H9 (cell line): Measurements from ENCODE around the gene MCHR1. TPM values are rescaled to one million over a fixed set of nuclear protein-coding genes. Genes with fewer than 3 reads are reported as not detected.

Experiments used
- DNase-seq: peaks from one replicate; pipeline ENCODE4 v3.0.0-alpha.2; 2017
- H2AFZ ChIP-seq: one replicate; pipeline ENCODE4 v1.6.1; 2013; ENCODE audit warnings: mild to moderate bottlenecking, low read length, control low read depth, moderate library complexity
- H2AK5ac ChIP-seq: 2 replicates; pipeline ENCODE4 v1.6.1; 2013; ENCODE audit warnings: low read length, control low read depth, mixed read lengths; ENCODE audit not compliant: insufficient read length
- H2BK120ac ChIP-seq: one replicate; pipeline ENCODE4 v1.6.1; 2013; ENCODE audit warnings: low read depth, mild to moderate bottlenecking, low read length, control low read depth, inconsistent platforms; ENCODE audit not compliant: poor library complexity, severe bottlenecking
- H2BK12ac ChIP-seq: 2 replicates; pipeline ENCODE4 v1.6.1; 2013; ENCODE audit warnings: low read length, control low read depth, mixed read lengths, low read depth; ENCODE audit not compliant: insufficient read length
- H2BK15ac ChIP-seq: 2 replicates; pipeline ENCODE4 v1.6.1; 2013; ENCODE audit warnings: low read depth, low read length, control low read depth
- H2BK20ac ChIP-seq: one replicate; pipeline ENCODE4 v1.6.1; 2013; ENCODE audit warnings: low read depth, mild to moderate bottlenecking, low read length, control low read depth, inconsistent platforms; ENCODE audit not compliant: poor library complexity, severe bottlenecking
- H2BK5ac ChIP-seq: 2 replicates; pipeline ENCODE4 v1.6.1; 2013; ENCODE audit warnings: low read length, control low read depth, mixed read lengths; ENCODE audit not compliant: insufficient read length
- H3K14ac ChIP-seq: 2 replicates; pipeline ENCODE4 v1.6.1; 2013; ENCODE audit warnings: low read length, control low read depth; ENCODE audit not compliant: insufficient read depth
- H3K18ac ChIP-seq: 2 replicates; pipeline ENCODE4 v1.6.1; 2013; ENCODE audit warnings: low read depth, mild to moderate bottlenecking, mixed read lengths, low read length, control low read depth; ENCODE audit not compliant: insufficient read length
- H3K23ac ChIP-seq: 2 replicates; pipeline ENCODE4 v1.6.1; 2013; ENCODE audit warnings: low read length, control low read depth, mixed read lengths, low read depth; ENCODE audit not compliant: insufficient read length
- H3K23me2 ChIP-seq: 2 replicates; pipeline ENCODE4 v1.6.1; 2013; ENCODE audit warnings: low read depth, mild to moderate bottlenecking, mixed read lengths, low read length, control low read depth; ENCODE audit not compliant: insufficient read length, poor library complexity, severe bottlenecking
- H3K27ac ChIP-seq: 2 replicates; pipeline ENCODE4 v1.5.1; 2013; ENCODE audit warnings: low read length, control low read depth, mixed read lengths, low read depth; ENCODE audit not compliant: insufficient read length
- H3K27me3 ChIP-seq: 2 replicates; pipeline ENCODE4 v1.6.1; 2013; ENCODE audit warnings: low read length, control low read depth, inconsistent platforms; ENCODE audit not compliant: insufficient read depth
- H3K4ac ChIP-seq: 2 replicates; pipeline ENCODE4 v1.6.1; 2013; ENCODE audit warnings: low read depth, mild to moderate bottlenecking, control low read depth, inconsistent platforms, low read length, moderate library complexity
- H3K4me1 ChIP-seq: 2 replicates; pipeline ENCODE4 v1.6.1; 2013; ENCODE audit warnings: low read length, control low read depth, inconsistent platforms; ENCODE audit not compliant: insufficient read depth
- H3K4me2 ChIP-seq: 2 replicates; pipeline ENCODE4 v1.6.1; 2013; ENCODE audit warnings: low read length, control low read depth, mixed read lengths; ENCODE audit not compliant: insufficient read length, insufficient read depth
- H3K56ac ChIP-seq: 2 replicates; pipeline ENCODE4 v1.6.1; 2013; ENCODE audit warnings: low read depth, mild to moderate bottlenecking, mixed read lengths, low read length, control low read depth; ENCODE audit not compliant: insufficient read length
- H3K79me1 ChIP-seq: 2 replicates; pipeline ENCODE4 v1.6.1; 2013; ENCODE audit warnings: low read depth, mild to moderate bottlenecking, moderate library complexity, low read length, control low read depth, inconsistent platforms; ENCODE audit not compliant: insufficient read depth, poor library complexity, severe bottlenecking
- H3K79me2 ChIP-seq: 2 replicates; pipeline ENCODE4 v1.6.1; 2013; ENCODE audit warnings: low read length, control low read depth, inconsistent platforms; ENCODE audit not compliant: insufficient read depth
- H3K9ac ChIP-seq: 2 replicates; pipeline ENCODE4 v1.6.1; 2013; ENCODE audit warnings: low read length, control low read depth, mixed read lengths; ENCODE audit not compliant: insufficient read length; ENCODE audit errors: extremely low read depth
- H3K9me3 ChIP-seq: one replicate; pipeline ENCODE4 v1.6.1; 2013; ENCODE audit warnings: low read depth, low read length, inconsistent platforms; ENCODE audit not compliant: control insufficient read depth
- H3T11ph ChIP-seq: one replicate; pipeline ENCODE4 v1.6.1; 2013; ENCODE audit warnings: mild to moderate bottlenecking, low read length, control low read depth, inconsistent platforms
- H4K20me1 ChIP-seq: one replicate; pipeline ENCODE4 v1.6.1; 2013; ENCODE audit not compliant: control insufficient read depth, insufficient read length, insufficient read depth
- H4K5ac ChIP-seq: 2 replicates; pipeline ENCODE4 v1.6.1; 2013; ENCODE audit warnings: low read depth, mild to moderate bottlenecking, mixed read lengths, low read length, control low read depth; ENCODE audit not compliant: insufficient read length
- H4K8ac ChIP-seq: replicated peaks from 2 replicates; pipeline ENCODE4 v1.6.1; 2013; ENCODE audit warnings: low read length, control low read depth, mixed read lengths, low read depth; ENCODE audit not compliant: insufficient read length
- H4K91ac ChIP-seq: 2 replicates; pipeline ENCODE4 v1.6.1; 2013; ENCODE audit warnings: low read depth, mild to moderate bottlenecking, moderate library complexity, mixed read lengths, low read length, control low read depth; ENCODE audit not compliant: insufficient read length
- H3K27ac Mint-ChIP-seq, 3 experiments: 2 replicates in 2 of 3; 3 replicates in 1 of 3; pipeline ENCODE4 v1.8.0; 2020 to 2021; ENCODE audit warnings: mixed read lengths in 3 of 3, mild to moderate bottlenecking in 1 of 3, moderate library complexity in 1 of 3
- H3K27me3 Mint-ChIP-seq: 2 replicates; pipeline ENCODE4 v1.8.0; 2021; ENCODE audit warnings: low read depth, mild to moderate bottlenecking, moderate library complexity, mixed read lengths
- H3K36me3 Mint-ChIP-seq, 3 experiments: 2 replicates in 2 of 3; 3 replicates in 1 of 3; pipeline ENCODE4 v1.8.0; 2020 to 2021; ENCODE audit warnings: low read depth in 3 of 3, mixed read lengths in 3 of 3; ENCODE audit not compliant: insufficient read depth in 1 of 3
- H3K4me1 Mint-ChIP-seq, 2 experiments: 2 replicates each; pipeline ENCODE4 v1.8.0; 2020; ENCODE audit warnings: mixed read lengths in 2 of 2
- H3K4me3 Mint-ChIP-seq, 2 experiments: 2 replicates in 1 of 2; 3 replicates in 1 of 2; pipeline ENCODE4 v1.8.0; 2020 to 2021; ENCODE audit warnings: mild to moderate bottlenecking in 2 of 2, mixed read lengths in 2 of 2, moderate library complexity in 1 of 2
- H3K9me3 Mint-ChIP-seq, 2 experiments: 2 replicates in 1 of 2; 3 replicates in 1 of 2; pipeline ENCODE4 v1.8.0; 2020; ENCODE audit warnings: mild to moderate bottlenecking in 2 of 2, mixed read lengths in 2 of 2, moderate library complexity in 1 of 2
- WGBS: extraction: QIAGEN DNeasy Blood & Tissue Kit; methylation state at CpG from one replicate; pipeline ENCODE4 v1.1.7; 2013; ENCODE audit warnings: missing lambda C conversion rate, low lambda C conversion rate, mixed read lengths; ENCODE audit not compliant: insufficient read length; ENCODE audit errors: extremely low coverage; 5-methylcytosine and 5-hydroxymethylcytosine counted together
- total RNA-seq: library from RNA; stranded (reverse); gene quantifications from 2 replicates; pipeline ENCODE4 v1.2.1, GENCODE V29; 2021
- TF ChIP-seq, protein P1 (sequence below): fragments of 200-600 bp; sonication (generic); conservative IDR thresholded peaks from 3 replicates; pipeline ENCODE4 v1.8.0; 2021; ENCODE audit warnings: antibody characterized with exemption, mild to moderate bottlenecking

MCHR1 gene
- total RNA-seq, 1 experiment from 2014 or later: 2.9 TPM

DNA sequence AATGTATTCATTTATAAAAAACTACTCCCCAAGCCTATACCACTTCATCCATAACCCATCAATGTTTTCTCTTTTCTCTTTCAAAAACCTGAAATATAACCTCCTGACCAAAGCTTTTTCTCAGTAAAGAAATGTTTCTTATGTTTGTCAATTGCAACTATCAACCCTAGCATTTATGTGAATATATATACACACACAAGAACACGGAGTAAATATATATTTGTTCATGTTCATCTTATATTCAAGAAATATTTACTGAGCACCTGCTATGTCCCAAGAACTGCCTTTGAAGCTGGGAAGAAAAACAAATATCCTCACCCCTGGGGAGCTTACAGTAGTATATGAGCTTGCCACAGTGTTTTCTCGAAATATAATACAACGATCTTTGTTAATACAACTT is 46.2 kb upstream of the MCHR1 start:
- H2BK5ac ChIP-seq: no peak overlapping the region

More for the DNA sequence above, 46.2 kb upstream of the MCHR1 start:
- no peak for DNase-seq
- Histone ChIP-seq H3K18ac (no peak overlapping the region), H3K23me2 (peaks cover 12% of the 10 kb centered on the region), H3K4me2 (no peak overlapping the region), H3K27me3 (no peaks in the 10 kb centered on the region), H4K20me1 (no peaks in the 10 kb centered on the region), H3K4ac (no peak overlapping the region), H4K8ac (no peak overlapping the region), H3T11ph (no peak overlapping the region), H3K9me3 (no peaks in the 10 kb centered on the region), H4K5ac (no peak overlapping the region), H4K91ac (no peak overlapping the region), H3K56ac (no peak overlapping the region), H2AFZ (no peak overlapping the region), H3K9ac (no peak overlapping the region), H3K79me2 (peaks cover 18% of the 10 kb centered on the region; the same call in 1 of the 2 replicates), H3K14ac (no peak overlapping the region), H2BK15ac (no peak overlapping the region), H2BK20ac (no peak overlapping the region), H2BK12ac (no peak overlapping the region), H3K4me1 (peaks cover 4% of the 10 kb centered on the region; the same call in 1 of the 2 replicates), H2BK120ac (no peak overlapping the region), H2AK5ac (no peak overlapping the region), H3K23ac (no peak overlapping the region), H3K79me1 (peaks cover 5% of the 10 kb centered on the region), H3K27ac (no peak overlapping the region)
- TF ChIP-seq, protein P1, sequence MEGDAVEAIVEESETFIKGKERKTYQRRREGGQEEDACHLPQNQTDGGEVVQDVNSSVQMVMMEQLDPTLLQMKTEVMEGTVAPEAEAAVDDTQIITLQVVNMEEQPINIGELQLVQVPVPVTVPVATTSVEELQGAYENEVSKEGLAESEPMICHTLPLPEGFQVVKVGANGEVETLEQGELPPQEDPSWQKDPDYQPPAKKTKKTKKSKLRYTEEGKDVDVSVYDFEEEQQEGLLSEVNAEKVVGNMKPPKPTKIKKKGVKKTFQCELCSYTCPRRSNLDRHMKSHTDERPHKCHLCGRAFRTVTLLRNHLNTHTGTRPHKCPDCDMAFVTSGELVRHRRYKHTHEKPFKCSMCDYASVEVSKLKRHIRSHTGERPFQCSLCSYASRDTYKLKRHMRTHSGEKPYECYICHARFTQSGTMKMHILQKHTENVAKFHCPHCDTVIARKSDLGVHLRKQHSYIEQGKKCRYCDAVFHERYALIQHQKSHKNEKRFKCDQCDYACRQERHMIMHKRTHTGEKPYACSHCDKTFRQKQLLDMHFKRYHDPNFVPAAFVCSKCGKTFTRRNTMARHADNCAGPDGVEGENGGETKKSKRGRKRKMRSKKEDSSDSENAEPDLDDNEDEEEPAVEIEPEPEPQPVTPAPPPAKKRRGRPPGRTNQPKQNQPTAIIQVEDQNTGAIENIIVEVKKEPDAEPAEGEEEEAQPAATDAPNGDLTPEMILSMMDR: no peak
- no peak overlapping the region for H3K4me3 Mint-ChIP-seq
- no peak overlapping the region for H3K27ac Mint-ChIP-seq
- H3K4me1 Mint-ChIP-seq: peaks cover 26 to 29% of the 10 kb centered on the region in 2 experiments
- no CpG with 5 or more reads among the region's 3 CpGs for WGBS
- H3K9me3 Mint-ChIP-seq: no peaks in the 10 kb centered on the region
- peaks cover 0 to 4% (median 2%) of the 10 kb centered on the region in 3 experiments for H3K36me3 Mint-ChIP-seq
- H3K27me3 Mint-ChIP-seq: no peaks in the 10 kb centered on the region
